ENCODE data around the gene DAD1.

- TF ChIP-seq EZH2phosphoT487 (IDR thresholded peaks at IDR 0.05; ENCODE audit: insufficient read depth, low read depth) (no peak), EZH2 (IDR thresholded peaks at IDR 0.05; ENCODE audit: insufficient read depth, poor library complexity, severe bottlenecking) (no peak)
Observed at GRCh38 chr14:22597771-22598098, 8.7 kb upstream of the DAD1 start.

Data from GM23248 (cell line).